Measurements from ENCODE around the gene PLVAP. TPM values are rescaled to one million over a fixed set of nuclear protein-coding genes. Genes with fewer than 3 reads are reported as not detected.

PLVAP gene
- polyA plus RNA-seq, 1 donor (not counting 4 experiments of a cell fraction or from before 2014, with no cell fraction given), result not detected

DNA sequence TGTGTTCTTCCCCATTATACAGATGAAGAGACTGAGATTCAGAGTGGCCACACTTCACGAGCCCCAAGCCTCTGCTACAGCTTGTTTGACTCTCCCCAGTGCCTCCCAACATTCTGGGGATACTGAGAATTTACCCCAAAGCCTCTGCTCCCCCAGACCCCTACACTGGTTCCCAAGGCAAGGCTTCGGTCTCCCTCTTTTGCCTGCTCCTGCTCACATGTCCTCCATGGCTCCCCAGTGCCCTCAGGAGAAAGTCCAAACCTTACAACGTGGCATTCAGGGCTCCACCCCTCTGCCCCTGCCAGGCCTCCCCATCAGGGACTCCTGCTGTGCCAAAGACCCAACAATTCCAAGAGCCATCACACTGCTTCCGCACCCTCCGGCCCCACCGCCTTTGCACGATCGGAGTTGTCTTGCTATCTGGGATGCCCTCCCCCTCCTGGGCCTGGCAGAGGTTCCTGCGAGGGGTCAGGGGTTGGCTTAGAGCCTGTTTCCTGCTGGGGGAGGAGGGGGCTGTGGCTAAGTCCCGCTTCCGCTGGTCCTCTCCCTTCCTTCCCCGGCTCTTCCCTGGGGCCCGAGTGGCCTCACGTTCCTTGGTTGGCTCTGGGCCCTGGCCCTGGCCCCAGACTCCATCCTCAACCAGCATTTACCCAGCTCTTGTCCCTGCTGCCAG is 24.4 kb downstream of the PLVAP start:
- Histone ChIP-seq H3K9me3 (ENCODE audit: control insufficient read depth, low read depth, low read length) (no peaks in the 10 kb centered on the region), H3K4me1 (ENCODE audit: control insufficient read depth, extremely low read depth, insufficient read depth, low read length) (peaks cover 6% of the 10 kb centered on the region), H3K4me2 (ENCODE audit: control insufficient read depth, extremely low read depth, insufficient read depth, low read depth, low read length) (no peak overlapping the region), H3K36me3 (ENCODE audit: control insufficient read depth in 2 of 2, extremely low read depth in 1 of 2, insufficient read depth in 2 of 2, low read length in 2 of 2) (no peaks in the 10 kb centered on the region), H3K9ac (ENCODE audit: control insufficient read depth, extremely low read depth, insufficient read depth, low read length) (no peak overlapping the region), H2AFZ (ENCODE audit: control insufficient read depth, low read length) (no peak overlapping the region), H3K9me1 (ENCODE audit: control insufficient read depth, extremely low read depth, insufficient read depth, low read length) (no peaks in the 10 kb centered on the region), H3K27me3 (ENCODE audit: control insufficient read depth, extremely low read depth, insufficient read depth, low read length) (no peaks in the 10 kb centered on the region), H3K27ac (ENCODE audit: control insufficient read depth, insufficient read depth, low read length) (no peak overlapping the region), H3K4me3 (ENCODE audit: control insufficient read depth in 2 of 3, extremely low read depth in 1 of 3, insufficient read depth in 2 of 3, low read depth in 1 of 3, low read length in 3 of 3) (no peak overlapping the region), H3K79me2 (ENCODE audit: control insufficient read depth, insufficient read depth, low read length) (no peaks in the 10 kb centered on the region), H4K20me1 (ENCODE audit: control insufficient read depth, extremely low read depth, insufficient read depth, low read length) (no peaks in the 10 kb centered on the region)
- TF ChIP-seq EZH2 (IDR thresholded peaks at IDR 0.05; ENCODE audit: low read length), result no peak
- TF ChIP-seq, protein P1, sequence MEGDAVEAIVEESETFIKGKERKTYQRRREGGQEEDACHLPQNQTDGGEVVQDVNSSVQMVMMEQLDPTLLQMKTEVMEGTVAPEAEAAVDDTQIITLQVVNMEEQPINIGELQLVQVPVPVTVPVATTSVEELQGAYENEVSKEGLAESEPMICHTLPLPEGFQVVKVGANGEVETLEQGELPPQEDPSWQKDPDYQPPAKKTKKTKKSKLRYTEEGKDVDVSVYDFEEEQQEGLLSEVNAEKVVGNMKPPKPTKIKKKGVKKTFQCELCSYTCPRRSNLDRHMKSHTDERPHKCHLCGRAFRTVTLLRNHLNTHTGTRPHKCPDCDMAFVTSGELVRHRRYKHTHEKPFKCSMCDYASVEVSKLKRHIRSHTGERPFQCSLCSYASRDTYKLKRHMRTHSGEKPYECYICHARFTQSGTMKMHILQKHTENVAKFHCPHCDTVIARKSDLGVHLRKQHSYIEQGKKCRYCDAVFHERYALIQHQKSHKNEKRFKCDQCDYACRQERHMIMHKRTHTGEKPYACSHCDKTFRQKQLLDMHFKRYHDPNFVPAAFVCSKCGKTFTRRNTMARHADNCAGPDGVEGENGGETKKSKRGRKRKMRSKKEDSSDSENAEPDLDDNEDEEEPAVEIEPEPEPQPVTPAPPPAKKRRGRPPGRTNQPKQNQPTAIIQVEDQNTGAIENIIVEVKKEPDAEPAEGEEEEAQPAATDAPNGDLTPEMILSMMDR (optimal IDR thresholded peaks at IDR 0.05 in 1 of 3, IDR thresholded peaks at IDR 0.05 in 1 of 3, conservative IDR thresholded peaks at IDR 0.05 in 1 of 3; ENCODE audit: extremely low read depth in 1 of 3, insufficient read depth in 2 of 3, low read length in 3 of 3), result no peak
- dilution Hi-C loops (cut with MboI; ENCODE audit: extremely low pct_ligation_motif_present, low sequenced_read_pairs), result no loop called here
- DNase-seq (ENCODE audit: low read depth, low spot score) (no peak), FAIRE-seq (no peak)

DNA sequence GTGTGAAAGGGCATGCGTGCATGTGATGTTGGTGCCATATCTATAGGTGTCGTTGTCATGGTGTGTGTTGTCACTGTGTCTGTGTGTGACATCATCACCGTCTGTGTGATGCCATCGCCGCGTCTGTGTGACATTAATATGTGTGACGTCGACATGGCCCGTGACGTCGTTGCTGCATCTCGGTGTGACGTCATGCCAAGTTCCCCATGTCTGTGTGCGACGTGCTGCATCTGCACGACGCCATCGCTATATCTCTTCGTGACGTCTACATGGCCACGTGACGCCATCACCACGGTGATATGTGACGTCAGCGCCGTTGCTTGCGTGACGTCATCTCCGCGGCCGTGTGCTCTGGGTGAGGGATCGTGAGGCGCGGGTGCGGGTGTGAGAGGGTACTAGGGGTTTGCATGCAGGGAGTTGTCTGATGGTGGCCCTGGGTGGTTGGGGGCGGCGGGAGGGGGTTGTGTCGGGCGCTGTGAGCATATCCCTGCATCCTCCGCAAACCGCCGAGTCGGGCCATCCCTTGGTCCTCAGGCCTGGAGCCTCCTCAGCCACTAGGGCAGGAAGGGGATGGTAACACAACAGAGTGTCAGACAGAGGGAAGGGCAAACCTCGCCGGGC is 25.2 kb downstream of the PLVAP start:
- H3K4me3 ChIP-seq (ENCODE audit: control insufficient read depth in 2 of 3, extremely low read depth in 1 of 3, insufficient read depth in 2 of 3, low read depth in 1 of 3, low read length in 3 of 3), result no peak overlapping the region
- H3K4me2 ChIP-seq (ENCODE audit: control insufficient read depth, extremely low read depth, insufficient read depth, low read depth, low read length), result no peak overlapping the region
- H3K79me2 ChIP-seq (ENCODE audit: control insufficient read depth, insufficient read depth, low read length), result no peaks in the 10 kb centered on the region
- dilution Hi-C loops (cut with MboI; ENCODE audit: extremely low pct_ligation_motif_present, low sequenced_read_pairs), result no loop called here
- TF ChIP-seq EZH2 (IDR thresholded peaks at IDR 0.05; ENCODE audit: low read length), result no peak
- TF ChIP-seq, protein P1 (optimal IDR thresholded peaks at IDR 0.05 in 1 of 3, IDR thresholded peaks at IDR 0.05 in 1 of 3, conservative IDR thresholded peaks at IDR 0.05 in 1 of 3; ENCODE audit: extremely low read depth in 1 of 3, insufficient read depth in 2 of 3, low read length in 3 of 3), result no peak
- H3K36me3 ChIP-seq (ENCODE audit: control insufficient read depth in 2 of 2, extremely low read depth in 1 of 2, insufficient read depth in 2 of 2, low read length in 2 of 2), result no peaks in the 10 kb centered on the region
- H3K4me1 ChIP-seq (ENCODE audit: control insufficient read depth, extremely low read depth, insufficient read depth, low read length), result peaks cover 6% of the 10 kb centered on the region
- no peaks in the 10 kb centered on the region for H3K9me1 ChIP-seq (ENCODE audit: control insufficient read depth, extremely low read depth, insufficient read depth, low read length)
- H2AFZ ChIP-seq (ENCODE audit: control insufficient read depth, low read length), result no peak overlapping the region
- H4K20me1 ChIP-seq (ENCODE audit: control insufficient read depth, extremely low read depth, insufficient read depth, low read length), result no peaks in the 10 kb centered on the region
- H3K9ac ChIP-seq (ENCODE audit: control insufficient read depth, extremely low read depth, insufficient read depth, low read length), result no peak overlapping the region
- H3K9me3 ChIP-seq (ENCODE audit: control insufficient read depth, low read depth, low read length), result no peaks in the 10 kb centered on the region
- DNase-seq (ENCODE audit: low read depth, low spot score) (no peak), FAIRE-seq (no peak)
- H3K27me3 ChIP-seq (ENCODE audit: control insufficient read depth, extremely low read depth, insufficient read depth, low read length), result no peaks in the 10 kb centered on the region
- no peak overlapping the region for H3K27ac ChIP-seq (ENCODE audit: control insufficient read depth, insufficient read depth, low read length)

All from keratinocyte (primary cell).